A549 (cell line): ENCODE results near the gene IFITM1.

Source experiments
- POLR2A ChIP-seq: IDR thresholded peaks from 2 replicates; pipeline ENCODE4 v1.6.1; 2012; ENCODE audit warnings: mild to moderate bottlenecking, low read length
- TF ChIP-seq, protein P1 (sequence below): fragments of 200-600 bp; sonication (generic); IDR thresholded peaks from 2 replicates; pipeline ENCODE4 v1.6.1; 2016; ENCODE audit warnings: antibody characterized with exemption, mild to moderate bottlenecking, moderate library complexity
- TF ChIP-seq, protein P2 (sequence below): IDR thresholded peaks from 2 replicates; pipeline ENCODE4 v1.6.1; 2012

DNA sequence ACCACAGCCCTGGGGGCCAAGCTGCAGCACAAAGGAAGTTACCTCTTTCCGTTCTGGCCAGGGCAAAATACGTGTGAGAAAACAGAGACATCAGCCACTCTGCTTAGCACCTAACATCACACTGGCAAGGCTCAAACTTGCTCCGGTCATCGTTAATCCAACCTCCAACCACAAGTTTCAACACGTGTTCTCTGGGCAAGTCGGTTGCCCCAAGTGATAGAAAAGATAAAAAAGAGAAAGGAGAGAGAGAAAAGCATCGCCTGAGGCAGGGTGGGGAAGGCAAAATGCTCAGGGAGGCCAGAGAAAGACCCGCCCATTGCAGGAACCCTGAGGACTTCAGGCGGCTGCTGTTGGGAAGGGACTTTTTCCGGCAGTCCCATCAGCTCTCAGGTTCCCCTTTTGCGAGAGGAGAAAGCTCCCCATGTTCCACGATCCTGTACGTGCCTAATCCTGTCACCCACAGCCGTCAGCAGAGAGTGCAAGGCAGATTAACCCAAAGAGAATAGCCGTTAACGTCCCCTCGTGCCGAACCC is 36.9 kb downstream of the IFITM1 start:
- no peak for TF ChIP-seq POLR2A
- TF ChIP-seq, protein P1, sequence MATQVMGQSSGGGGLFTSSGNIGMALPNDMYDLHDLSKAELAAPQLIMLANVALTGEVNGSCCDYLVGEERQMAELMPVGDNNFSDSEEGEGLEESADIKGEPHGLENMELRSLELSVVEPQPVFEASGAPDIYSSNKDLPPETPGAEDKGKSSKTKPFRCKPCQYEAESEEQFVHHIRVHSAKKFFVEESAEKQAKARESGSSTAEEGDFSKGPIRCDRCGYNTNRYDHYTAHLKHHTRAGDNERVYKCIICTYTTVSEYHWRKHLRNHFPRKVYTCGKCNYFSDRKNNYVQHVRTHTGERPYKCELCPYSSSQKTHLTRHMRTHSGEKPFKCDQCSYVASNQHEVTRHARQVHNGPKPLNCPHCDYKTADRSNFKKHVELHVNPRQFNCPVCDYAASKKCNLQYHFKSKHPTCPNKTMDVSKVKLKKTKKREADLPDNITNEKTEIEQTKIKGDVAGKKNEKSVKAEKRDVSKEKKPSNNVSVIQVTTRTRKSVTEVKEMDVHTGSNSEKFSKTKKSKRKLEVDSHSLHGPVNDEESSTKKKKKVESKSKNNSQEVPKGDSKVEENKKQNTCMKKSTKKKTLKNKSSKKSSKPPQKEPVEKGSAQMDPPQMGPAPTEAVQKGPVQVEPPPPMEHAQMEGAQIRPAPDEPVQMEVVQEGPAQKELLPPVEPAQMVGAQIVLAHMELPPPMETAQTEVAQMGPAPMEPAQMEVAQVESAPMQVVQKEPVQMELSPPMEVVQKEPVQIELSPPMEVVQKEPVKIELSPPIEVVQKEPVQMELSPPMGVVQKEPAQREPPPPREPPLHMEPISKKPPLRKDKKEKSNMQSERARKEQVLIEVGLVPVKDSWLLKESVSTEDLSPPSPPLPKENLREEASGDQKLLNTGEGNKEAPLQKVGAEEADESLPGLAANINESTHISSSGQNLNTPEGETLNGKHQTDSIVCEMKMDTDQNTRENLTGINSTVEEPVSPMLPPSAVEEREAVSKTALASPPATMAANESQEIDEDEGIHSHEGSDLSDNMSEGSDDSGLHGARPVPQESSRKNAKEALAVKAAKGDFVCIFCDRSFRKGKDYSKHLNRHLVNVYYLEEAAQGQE: no peak
- TF ChIP-seq, protein P2, sequence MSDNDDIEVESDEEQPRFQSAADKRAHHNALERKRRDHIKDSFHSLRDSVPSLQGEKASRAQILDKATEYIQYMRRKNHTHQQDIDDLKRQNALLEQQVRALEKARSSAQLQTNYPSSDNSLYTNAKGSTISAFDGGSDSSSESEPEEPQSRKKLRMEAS: no peak
